Stimulated activated CD8-positive, alpha-beta memory T cell treated with anti-CD3 and anti-CD28 coated beads, Interleukin-4, amount 100 ng/mL, for 24 hours (primary cell): ENCODE results near the gene EEIG1.

Experiments used
- DNase-seq: peaks from one replicate; pipeline ENCODE4 v3.0.0-alpha.2; 2020; ENCODE audit warnings: low read depth

EEIG1 gene

GRCh38 chr9:127941062-127941960 lies 39.5 kb downstream of the EEIG1 start:
- DNase-seq: no peak

- no peak for DNase-seq
Measured at GRCh38 chr9:127940593-127940992, 40.2 kb downstream of the EEIG1 start.

- no peak for DNase-seq
Measured at GRCh38 chr9:127938298-127938690, 42.5 kb downstream of the EEIG1 start.

- DNase-seq: peak; percentile 79
Measured at GRCh38 chr9:127937388-127938297, 43.1 kb downstream of the EEIG1 start, which contains the start of gene DPM2. TSS of gene DPM2 (minus strand) at chr9:127937854. CDS start at chr9:127937820, 34 bp downstream.

- no peak for DNase-seq
Measured at GRCh38 chr9:127937056-127937387, 43.8 kb downstream of the EEIG1 start.

- DNase-seq: no peak
Measured at GRCh38 chr9:127936347-127936852, 44.4 kb downstream of the EEIG1 start.

- DNase-seq: no peak
Measured at GRCh38 chr9:127935765-127936221, 45.0 kb downstream of the EEIG1 start.

GRCh38 chr9:127934986-127935385 lies 45.8 kb downstream of the EEIG1 start:
- DNase-seq: no peak

- no peak for DNase-seq
Measured at GRCh38 chr9:127934248-127934647, 46.5 kb downstream of the EEIG1 start.

GRCh38 chr9:127931092-127931881 lies 49.5 kb downstream of the EEIG1 start:
- DNase-seq: no peak
